Mononuclear cell (primary cell): ENCODE results near the gene GPRASP2. TPM values are rescaled to one million over a fixed set of nuclear protein-coding genes. Genes with fewer than 3 reads are reported as not detected.
"Not testable (repeated sequence)": the region's sequence is repeated elsewhere in the genome, so short reads cannot be mapped to it uniquely, and the experiment has no call there.

Experiments used
- H3K27me3 ChIP-seq: 2 replicates; pipeline ENCODE4 v1.6.0; 2011; ENCODE audit warnings: low read length, control low read depth; ENCODE audit not compliant: insufficient read depth
- H3K4me1 ChIP-seq: 2 replicates; pipeline ENCODE4 v1.5.1; 2011; ENCODE audit warnings: mild to moderate bottlenecking, low read length, control low read depth; ENCODE audit not compliant: insufficient read depth
- H3K4me3 ChIP-seq: 2 replicates; pipeline ENCODE4 v1.5.1; 2011; ENCODE audit warnings: mild to moderate bottlenecking, low read length, moderate library complexity
- H3K9me3 ChIP-seq: 2 replicates; pipeline ENCODE4 v1.5.1; 2011; ENCODE audit warnings: low read depth, mild to moderate bottlenecking, control low read depth, low read length
- total RNA-seq: library from RNA; depleted of rRNA; stranded (reverse); fragments of >200 nt; gene quantifications from one replicate; pipeline ENCODE4 v1.2.3, GENCODE V29; 2012

GPRASP2 gene
- 1.8 TPM for total RNA-seq

GRCh38 chrX:102712216-102712966 lies at the start of gene GPRASP2:
Gene GPRASP2, plus strand, starts transcription at chrX:102712448. Its CDS starts 2,422 bp downstream, at chrX:102714870.
- peak within 1 kb of the TSS; percentile 25 for H3K4me3 ChIP-seq
- no peaks in the 10 kb centered on the region for H3K9me3 ChIP-seq
- peaks cover 3% of the 10 kb centered on the region for H3K27me3 ChIP-seq
- H3K4me1 ChIP-seq: no peaks in the 10 kb centered on the region

- H3K9me3 ChIP-seq, H3K27me3 ChIP-seq, H3K4me3 ChIP-seq, H3K4me1 ChIP-seq: not testable (repeated sequence)
Observed at GRCh38 chrX:102663820-102664219, 48.4 kb upstream of the GPRASP2 start.

GRCh38 chrX:102667034-102667433 lies 45.2 kb upstream of the GPRASP2 start:
- not testable (repeated sequence) for H3K27me3 ChIP-seq, H3K4me3 ChIP-seq, H3K9me3 ChIP-seq, H3K4me1 ChIP-seq

- no peaks in the 10 kb centered on the region for H3K27me3 ChIP-seq
- no peaks in the 10 kb centered on the region for H3K9me3 ChIP-seq
- no peak overlapping the region for H3K4me3 ChIP-seq
- no peaks in the 10 kb centered on the region for H3K4me1 ChIP-seq
Observed at GRCh38 chrX:102669526-102669925, 42.7 kb upstream of the GPRASP2 start.

- no peaks in the 10 kb centered on the region for H3K9me3 ChIP-seq
- H3K4me1 ChIP-seq: no peaks in the 10 kb centered on the region
- H3K4me3 ChIP-seq: no peak overlapping the region
- no peaks in the 10 kb centered on the region for H3K27me3 ChIP-seq
Observed at GRCh38 chrX:102672856-102673255, 39.4 kb upstream of the GPRASP2 start.

GRCh38 chrX:102677479-102677878 lies 34.8 kb upstream of the GPRASP2 start:
- H3K4me1 ChIP-seq, H3K9me3 ChIP-seq: not testable (repeated sequence)

GRCh38 chrX:102684772-102685520 lies 27.3 kb upstream of the GPRASP2 start:
- H3K4me1 ChIP-seq: no peaks in the 10 kb centered on the region
- no peaks in the 10 kb centered on the region for H3K27me3 ChIP-seq
- no peak overlapping the region for H3K4me3 ChIP-seq
- H3K9me3 ChIP-seq: peaks cover 10% of the 10 kb centered on the region

More at GRCh38 chrX:102677479-102677878, 34.8 kb upstream of the GPRASP2 start:
- H3K4me3 ChIP-seq, H3K27me3 ChIP-seq: not testable (repeated sequence)

- H3K9me3 ChIP-seq: no peaks in the 10 kb centered on the region
- H3K4me3 ChIP-seq: no peak overlapping the region
- no peaks in the 10 kb centered on the region for H3K27me3 ChIP-seq
- H3K4me1 ChIP-seq: no peaks in the 10 kb centered on the region
Observed at GRCh38 chrX:102694749-102695148, 17.5 kb upstream of the GPRASP2 start.

GRCh38 chrX:102696306-102696705 lies 15.9 kb upstream of the GPRASP2 start:
- no peaks in the 10 kb centered on the region for H3K9me3 ChIP-seq

GRCh38 chrX:102697494-102697893 lies 14.8 kb upstream of the GPRASP2 start:
- no peaks in the 10 kb centered on the region for H3K27me3 ChIP-seq
- H3K4me3 ChIP-seq: no peak overlapping the region
- H3K9me3 ChIP-seq: no peaks in the 10 kb centered on the region
- no peaks in the 10 kb centered on the region for H3K4me1 ChIP-seq

More at GRCh38 chrX:102696306-102696705, 15.9 kb upstream of the GPRASP2 start:
- H3K4me3 ChIP-seq: no peak overlapping the region
- H3K27me3 ChIP-seq: no peaks in the 10 kb centered on the region
- H3K4me1 ChIP-seq: no peaks in the 10 kb centered on the region

- Histone ChIP-seq H3K4me1 (no peaks in the 10 kb centered on the region), H3K9me3 (no peaks in the 10 kb centered on the region), H3K27me3 (peaks cover 3% of the 10 kb centered on the region), H3K4me3 (no peak overlapping the region)
Observed at GRCh38 chrX:102708900-102709299, 3.3 kb upstream of the GPRASP2 start.

- peaks cover 3% of the 10 kb centered on the region for H3K27me3 ChIP-seq
- no peak overlapping the region for H3K4me3 ChIP-seq
- H3K4me1 ChIP-seq: no peaks in the 10 kb centered on the region
- H3K9me3 ChIP-seq: no peaks in the 10 kb centered on the region
Observed at GRCh38 chrX:102711872-102712215, 404 bp upstream of the GPRASP2 start.

- Histone ChIP-seq H3K27me3 (peaks cover 3% of the 10 kb centered on the region), H3K9me3 (no peaks in the 10 kb centered on the region), H3K4me1 (no peaks in the 10 kb centered on the region), H3K4me3 (peak overlapping the region; percentile 25)
Observed at GRCh38 chrX:102712981-102713625, 855 bp downstream of the GPRASP2 start.

GRCh38 chrX:102714994-102715393 lies 2.7 kb downstream of the GPRASP2 start:
- Histone ChIP-seq H3K4me3 (no peak overlapping the region), H3K27me3 (peaks cover 3% of the 10 kb centered on the region), H3K9me3 (no peaks in the 10 kb centered on the region), H3K4me1 (no peaks in the 10 kb centered on the region)

- H3K9me3 ChIP-seq: no peaks in the 10 kb centered on the region
- no peak overlapping the region for H3K4me3 ChIP-seq
- peaks cover 7% of the 10 kb centered on the region for H3K4me1 ChIP-seq
- H3K27me3 ChIP-seq: peaks cover 3% of the 10 kb centered on the region
Observed at GRCh38 chrX:102715967-102716366, 3.7 kb downstream of the GPRASP2 start.
